HG03135 (cell line): ENCODE data around the gene SETBP1.
"Not testable (repeated sequence)": the region's sequence is repeated elsewhere in the genome, so short reads cannot be mapped to it uniquely, and the experiment has no call there.

Experiments used
- ATAC-seq: cut with Tn5 transposase; IDR thresholded peaks from one replicate; pipeline ENCODE4 v1.9.1; 2021; ENCODE audit warnings: mild to moderate bottlenecking, moderate library complexity; ENCODE audit not compliant: unreplicated experiment

Gene SETBP1

GRCh38 chr18:44786688-44787087 is 106.0 kb downstream of the SETBP1 start:
- peak; percentile 83 for ATAC-seq

- no peak for ATAC-seq
Measured at GRCh38 chr18:44788334-44788733, 107.6 kb downstream of the SETBP1 start.

DNA sequence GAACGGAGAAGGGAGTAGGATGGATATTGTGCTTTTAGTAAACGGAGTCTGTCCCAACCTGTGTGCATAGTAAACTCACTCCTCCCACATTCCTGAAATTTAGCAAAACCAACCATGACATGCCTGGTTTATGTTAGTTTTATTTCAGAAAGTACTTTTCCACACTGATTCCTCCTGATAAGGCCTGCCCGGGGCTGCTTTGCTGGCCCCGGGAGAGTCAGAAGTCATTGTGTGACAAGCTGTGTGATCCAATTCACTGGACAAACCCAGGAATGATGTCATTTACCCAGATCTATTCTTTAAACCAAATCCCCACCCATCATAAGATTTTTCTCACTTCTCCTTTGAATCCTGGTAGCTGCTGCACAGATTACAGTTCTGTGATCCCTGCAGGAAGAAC is 109.0 kb downstream of the SETBP1 start:
- ATAC-seq, result no peak

GRCh38 chr18:44790860-44791259 is 110.2 kb downstream of the SETBP1 start:
- no peak for ATAC-seq

- no peak for ATAC-seq
Measured at GRCh38 chr18:44791520-44791919, 110.8 kb downstream of the SETBP1 start.

GRCh38 chr18:44792456-44793061 is 111.9 kb downstream of the SETBP1 start:
- ATAC-seq, result no peak

DNA sequence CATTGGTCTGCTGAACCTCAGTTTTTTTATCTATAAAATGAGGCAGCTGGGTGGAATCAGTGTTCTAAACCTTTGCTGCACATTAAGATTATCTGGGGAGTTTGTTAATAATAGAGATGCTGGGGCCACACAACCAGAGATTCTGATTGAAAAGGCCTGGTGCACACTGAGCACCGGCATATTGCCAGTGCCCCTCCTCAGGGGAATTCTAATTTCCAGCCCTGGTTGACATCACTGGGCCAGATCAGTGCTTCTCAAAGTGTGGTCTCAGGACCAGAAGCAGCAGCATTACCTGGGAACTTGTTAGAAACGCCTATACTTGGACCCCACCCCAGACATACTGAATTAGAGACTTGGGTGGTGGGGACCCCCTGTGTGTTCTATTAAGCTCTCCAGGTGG is 112.5 kb downstream of the SETBP1 start:
- ATAC-seq, result no peak

DNA sequence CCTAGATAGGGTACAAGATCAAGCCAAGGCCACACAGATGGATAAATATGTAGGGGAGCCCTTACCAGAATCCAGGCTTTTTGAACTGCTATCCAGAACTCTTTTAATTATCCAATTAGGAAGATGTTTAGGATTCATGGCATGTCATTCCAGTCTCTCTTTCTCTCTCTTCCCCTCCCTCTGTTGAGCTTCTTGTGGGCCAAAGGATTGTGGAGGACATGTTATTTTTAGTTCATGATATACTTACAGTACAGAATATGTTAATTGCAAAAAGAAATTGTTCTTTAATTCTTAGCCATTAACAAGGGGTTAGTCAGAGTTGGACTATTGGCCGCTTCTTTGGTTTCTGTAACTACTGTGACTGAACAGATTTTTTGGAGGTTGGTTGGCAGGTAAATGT is 113.0 kb downstream of the SETBP1 start:
- ATAC-seq, result no peak

GRCh38 chr18:44795241-44795640 is 114.6 kb downstream of the SETBP1 start:
- ATAC-seq, result no peak

DNA sequence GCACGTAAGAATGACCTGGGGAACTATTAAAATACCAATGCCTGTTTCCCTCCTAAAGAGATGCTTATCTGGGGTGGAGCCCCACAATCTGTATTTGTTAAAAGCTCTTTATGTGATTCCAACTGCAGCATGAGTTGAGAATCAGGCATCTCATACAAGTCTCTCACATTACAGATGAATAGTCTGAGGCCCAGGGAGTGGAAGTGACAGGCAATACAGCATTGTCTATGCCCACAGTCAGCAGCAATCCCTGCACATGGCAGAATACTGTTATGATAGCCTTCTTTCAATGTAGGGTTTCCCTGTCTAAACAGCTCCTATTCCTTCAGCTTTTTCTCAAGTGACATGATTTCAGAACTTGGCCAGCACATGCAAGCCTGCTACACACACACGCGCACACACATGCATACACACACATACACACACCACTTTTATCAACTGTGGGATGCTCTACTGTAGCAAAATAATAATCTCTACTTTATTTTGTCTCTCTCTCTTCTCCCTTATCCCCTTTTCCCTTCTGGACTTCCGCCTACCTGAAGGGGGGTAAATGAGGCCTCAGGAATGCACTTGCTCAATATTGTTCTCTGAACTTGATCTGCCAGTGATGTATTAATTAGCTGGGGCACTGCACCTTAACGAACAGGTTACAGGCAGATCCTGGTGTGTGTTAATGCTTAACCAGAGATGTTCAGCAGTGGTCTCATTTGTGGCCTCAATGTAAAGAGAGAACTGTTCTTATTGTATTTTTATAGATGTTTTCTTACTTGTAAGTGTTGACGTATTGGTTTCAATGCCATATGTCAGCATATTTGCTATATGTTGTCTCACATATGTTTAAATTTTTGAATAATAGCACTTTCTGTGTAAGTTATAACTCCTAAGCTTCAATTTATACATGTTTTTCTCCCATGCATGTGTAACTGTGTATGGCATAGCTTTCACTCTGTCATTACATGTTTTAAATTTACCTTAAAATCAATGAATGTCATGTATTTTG is 116.0 kb downstream of the SETBP1 start:
- ATAC-seq, result peak; percentile 39

DNA sequence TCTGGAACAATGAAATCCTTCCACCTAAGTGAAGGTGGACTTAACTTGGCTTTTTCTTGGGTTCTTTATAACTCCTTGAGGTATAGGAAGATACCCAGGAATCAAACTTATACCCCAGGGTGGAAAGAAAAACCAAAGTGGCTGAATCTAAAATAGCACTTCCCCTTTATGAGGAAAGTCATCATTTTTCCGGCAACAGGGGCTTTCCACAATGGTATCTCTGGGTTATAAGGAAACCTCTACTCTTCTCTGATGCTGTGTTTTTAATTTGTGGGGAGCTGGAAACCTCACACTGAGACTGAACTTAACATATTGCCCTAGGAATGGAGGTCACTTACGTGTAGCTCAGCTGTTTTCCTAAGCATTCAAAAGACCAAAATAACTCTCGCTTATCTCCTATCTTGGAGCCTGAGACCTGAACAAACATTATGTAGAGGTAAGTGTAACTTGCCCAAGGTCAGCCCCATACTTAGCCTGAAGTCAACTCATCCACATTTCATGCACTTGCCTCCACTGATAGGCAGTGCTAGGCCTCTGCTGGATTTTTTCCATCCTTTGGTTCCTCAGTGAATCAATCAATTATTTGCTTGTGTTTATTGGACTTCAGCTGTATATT is 117.9 kb downstream of the SETBP1 start:
- ATAC-seq, result no peak

DNA sequence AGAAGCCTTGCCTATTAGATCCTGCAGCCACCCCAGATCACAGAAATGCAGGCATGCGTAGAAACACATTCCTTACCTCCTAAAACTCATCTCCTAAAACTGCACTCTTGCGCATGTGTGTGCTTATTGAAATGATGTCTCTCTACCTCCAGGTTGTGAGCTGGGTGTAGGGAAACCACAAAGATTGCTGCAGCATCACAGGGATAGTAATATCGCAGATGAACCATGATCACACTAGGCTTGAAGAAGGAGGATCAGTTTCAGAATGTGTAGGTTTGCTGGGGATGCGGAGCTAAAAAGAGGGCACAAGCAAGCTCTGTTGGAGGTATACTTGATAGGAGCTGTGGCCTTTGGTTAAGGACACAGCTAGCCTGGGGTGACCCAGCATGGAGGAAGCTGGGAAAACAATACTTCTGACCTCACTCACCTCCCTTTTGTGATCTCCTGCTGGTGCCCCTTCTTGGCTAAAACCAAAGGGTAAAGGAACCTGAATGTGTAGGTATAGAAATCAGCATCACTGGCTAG is 118.8 kb downstream of the SETBP1 start:
- ATAC-seq, result peak; percentile 31

- peak; percentile 59 for ATAC-seq
Measured at GRCh38 chr18:44799907-44800421, 119.3 kb downstream of the SETBP1 start.

GRCh38 chr18:44800766-44801165 is 120.1 kb downstream of the SETBP1 start:
- not testable (repeated sequence) for ATAC-seq

DNA sequence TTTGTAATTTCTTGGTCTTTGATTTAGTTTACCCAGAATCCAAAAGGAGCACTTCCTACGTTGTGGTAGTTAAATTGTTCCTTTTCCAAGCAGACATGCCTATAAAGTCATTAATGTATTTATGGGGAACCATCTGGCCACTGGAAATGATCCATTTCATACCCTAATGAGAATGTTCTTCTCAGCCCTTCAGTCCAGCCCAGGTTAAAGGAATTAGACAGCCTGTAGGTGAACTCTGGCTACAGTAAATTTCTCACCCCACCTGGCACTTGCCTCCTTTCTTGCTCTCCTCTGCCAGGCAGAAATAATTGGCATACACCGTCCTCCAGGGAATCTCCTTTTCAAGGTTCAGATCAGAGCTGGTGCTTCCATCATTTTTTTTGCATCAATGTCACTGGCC is 121.1 kb downstream of the SETBP1 start:
- no peak for ATAC-seq

DNA sequence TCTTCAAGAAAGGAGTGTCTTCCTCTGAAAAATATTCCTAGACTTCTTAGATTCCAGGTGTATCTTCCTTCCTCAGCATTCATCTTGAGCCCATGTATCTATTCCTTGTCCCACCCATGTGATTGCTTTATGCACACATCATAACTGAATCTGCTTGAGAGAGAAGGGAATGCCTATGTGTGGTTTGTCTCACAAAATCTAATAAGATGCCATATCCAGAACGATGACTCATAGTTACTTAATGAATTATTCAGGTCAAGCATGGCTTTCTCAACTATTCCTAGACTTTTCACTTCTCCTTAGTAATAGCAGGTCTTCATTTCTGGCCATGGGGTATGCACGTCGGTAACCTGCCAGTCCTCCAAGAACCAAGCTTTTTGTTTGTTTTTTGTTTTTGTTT is 121.8 kb downstream of the SETBP1 start:
- ATAC-seq, result no peak

DNA sequence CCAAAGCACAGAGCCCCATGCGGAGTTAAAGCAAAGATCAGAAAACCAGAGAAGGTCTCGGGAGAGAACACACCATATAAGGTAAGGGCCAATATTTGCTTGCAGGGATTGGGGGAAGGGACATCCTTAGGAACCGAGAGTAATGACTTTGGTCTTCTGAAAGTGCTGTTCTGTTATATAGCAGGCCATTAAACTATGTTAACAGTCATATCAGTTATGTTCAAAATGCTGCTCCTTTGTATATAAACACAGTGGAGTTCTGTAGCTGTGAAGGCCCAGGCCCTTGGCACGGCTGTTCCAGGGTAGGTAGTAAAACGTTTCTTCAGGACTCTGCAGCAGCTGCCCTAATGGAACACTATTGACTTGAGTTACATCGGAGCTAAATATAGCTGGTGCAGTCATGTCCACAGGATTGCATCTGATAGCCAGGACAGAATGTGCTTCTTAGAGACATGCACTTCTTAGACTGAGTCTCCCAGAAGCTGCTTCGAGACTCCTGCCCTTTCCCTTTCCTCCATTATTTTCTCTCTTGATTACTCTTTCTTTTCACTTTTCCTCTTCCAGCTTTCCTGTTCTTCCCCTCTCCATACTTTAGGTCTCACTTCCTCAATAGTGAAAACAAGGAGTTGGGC is 122.4 kb downstream of the SETBP1 start:
- ATAC-seq, result no peak

- ATAC-seq, result no peak
Measured at GRCh38 chr18:44804033-44804432, 123.3 kb downstream of the SETBP1 start.

GRCh38 chr18:44805176-44805575 is 124.5 kb downstream of the SETBP1 start:
- ATAC-seq, result no peak

GRCh38 chr18:44805643-44806042 is 125.0 kb downstream of the SETBP1 start:
- no peak for ATAC-seq

DNA sequence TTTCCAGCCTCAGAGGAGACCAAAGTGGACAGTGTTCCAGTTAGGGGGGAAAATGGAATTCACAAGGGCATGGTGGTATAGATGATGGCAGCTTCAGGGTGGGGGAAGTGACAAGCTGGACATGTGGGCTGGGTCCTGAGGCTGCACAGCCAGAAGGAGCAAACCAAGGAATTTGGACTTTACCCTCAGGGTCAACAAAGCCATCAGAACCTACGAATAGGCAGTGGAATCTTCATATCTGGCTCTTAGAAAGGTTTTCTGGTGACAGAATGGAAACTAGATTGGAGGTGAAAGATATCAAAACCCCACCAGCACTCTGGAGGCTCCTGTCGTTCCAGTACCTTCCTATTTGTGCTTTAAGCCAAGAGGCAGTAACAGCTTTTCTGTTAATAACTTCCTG is 127.1 kb downstream of the SETBP1 start:
- no peak for ATAC-seq
